DMS153 (cell line): ENCODE results near the gene CLDND2.

Experiments
- DNase-seq: peaks from one replicate; lab custom pipeline; 2025; lab: John Stamatoyannopoulos, UW

Gene CLDND2

GRCh38 chr19:51354103-51354741, 14.6 kb downstream of the CLDND2 start:
- DNase-seq, result no peak

GRCh38 chr19:51352783-51353360, 15.9 kb downstream of the CLDND2 start:
- no peak for DNase-seq

GRCh38 chr19:51351266-51351990, 17.4 kb downstream of the CLDND2 start:
- no peak for DNase-seq

- DNase-seq, result no peak
Measured at GRCh38 chr19:51347209-51347928, 21.4 kb downstream of the CLDND2 start.

- no peak for DNase-seq
Measured at GRCh38 chr19:51346742-51347141, 22.1 kb downstream of the CLDND2 start.

- DNase-seq, result no peak
Measured at GRCh38 chr19:51345076-51345620, 23.7 kb downstream of the CLDND2 start.

- DNase-seq, result no peak
Measured at GRCh38 chr19:51342631-51343569, 25.9 kb downstream of the CLDND2 start.

GRCh38 chr19:51341976-51342580, 26.7 kb downstream of the CLDND2 start, which contains the start of gene VSIG10L:
VSIG10L (minus strand) TSS chr19:51342139; CDS start chr19:51342124, 15 bp downstream.
- DNase-seq, result no peak

GRCh38 chr19:51341066-51341465, 27.7 kb downstream of the CLDND2 start:
- DNase-seq, result no peak

- DNase-seq, result peak; percentile 89
Measured at GRCh38 chr19:51339687-51340656, 28.8 kb downstream of the CLDND2 start.

- DNase-seq, result no peak
Measured at GRCh38 chr19:51339313-51339686, 29.5 kb downstream of the CLDND2 start.

GRCh38 chr19:51338563-51339312, 30.1 kb downstream of the CLDND2 start:
- DNase-seq, result peak; percentile 46

GRCh38 chr19:51337861-51338562, 30.8 kb downstream of the CLDND2 start:
- no peak for DNase-seq

- no peak for DNase-seq
Measured at GRCh38 chr19:51337141-51337860, 31.5 kb downstream of the CLDND2 start.

GRCh38 chr19:51333836-51334460, 34.9 kb downstream of the CLDND2 start:
- DNase-seq, result no peak

- DNase-seq, result no peak
Measured at GRCh38 chr19:51331716-51332115, 37.1 kb downstream of the CLDND2 start.

GRCh38 chr19:51331193-51331592, 37.6 kb downstream of the CLDND2 start:
- no peak for DNase-seq
